ENCODE results near the gene CUX1.

CUX1 gene

GRCh38 chr7:102215256-102215655 lies 397.8 kb downstream of the CUX1 start:
- TF ChIP-seq CTCF (IDR thresholded peaks at IDR 0.05) = no peak

GRCh38 chr7:102215711-102216110 lies 398.3 kb downstream of the CUX1 start:
- no peak for DNase-seq
- Mint-ChIP-seq H3K9me3 (no peaks in the 10 kb centered on the region), H3K36me3 (ENCODE audit: low read depth) (peaks cover 57% of the 10 kb centered on the region), H3K4me3 (no peak overlapping the region), H3K4me1 (peaks cover 16% of the 10 kb centered on the region), H3K27me3 (ENCODE audit: low read depth, poor library complexity) (peaks cover 5% of the 10 kb centered on the region), H3K27ac (no peak overlapping the region)
- TF ChIP-seq CTCF (IDR thresholded peaks at IDR 0.05) = no peak

More at GRCh38 chr7:102215256-102215655, 397.8 kb downstream of the CUX1 start:
- Mint-ChIP-seq H3K4me3 (no peak overlapping the region), H3K4me1 (peaks cover 16% of the 10 kb centered on the region), H3K9me3 (no peaks in the 10 kb centered on the region), H3K27ac (no peak overlapping the region), H3K36me3 (ENCODE audit: low read depth) (peaks cover 61% of the 10 kb centered on the region), H3K27me3 (ENCODE audit: low read depth, poor library complexity) (peaks cover 5% of the 10 kb centered on the region)
- no peak for DNase-seq

GRCh38 chr7:102216573-102217314 lies 399.3 kb downstream of the CUX1 start:
- Mint-ChIP-seq H3K36me3 (ENCODE audit: low read depth) (peaks cover 55% of the 10 kb centered on the region), H3K4me3 (no peak overlapping the region), H3K27ac (peak overlapping the region; percentile 87)

GRCh38 chr7:102220229-102220850 lies 402.9 kb downstream of the CUX1 start:
- H3K36me3 Mint-ChIP-seq (ENCODE audit: low read depth) = peaks cover 40% of the 10 kb centered on the region
- peaks cover 5% of the 10 kb centered on the region for H3K27me3 Mint-ChIP-seq (ENCODE audit: low read depth, poor library complexity)
- no peak for TF ChIP-seq CTCF (IDR thresholded peaks at IDR 0.05)
- H3K9me3 Mint-ChIP-seq = no peaks in the 10 kb centered on the region
- H3K4me3 Mint-ChIP-seq = no peak overlapping the region
- peaks cover 16% of the 10 kb centered on the region for H3K4me1 Mint-ChIP-seq
- DNase-seq = no peak
- H3K27ac Mint-ChIP-seq = no peak overlapping the region

More at GRCh38 chr7:102216573-102217314, 399.3 kb downstream of the CUX1 start:
- peaks cover 5% of the 10 kb centered on the region for H3K27me3 Mint-ChIP-seq (ENCODE audit: low read depth, poor library complexity)
- no peaks in the 10 kb centered on the region for H3K9me3 Mint-ChIP-seq
- no peak for TF ChIP-seq CTCF (IDR thresholded peaks at IDR 0.05)
- no peak for DNase-seq
- H3K4me1 Mint-ChIP-seq = peaks cover 16% of the 10 kb centered on the region

GRCh38 chr7:102220960-102221800 lies 403.8 kb downstream of the CUX1 start:
- Mint-ChIP-seq H3K4me3 (no peak overlapping the region), H3K27me3 (ENCODE audit: low read depth, poor library complexity) (peaks cover 5% of the 10 kb centered on the region), H3K4me1 (peaks cover 16% of the 10 kb centered on the region), H3K9me3 (no peaks in the 10 kb centered on the region), H3K36me3 (ENCODE audit: low read depth) (peaks cover 33% of the 10 kb centered on the region), H3K27ac (no peak overlapping the region)
- no peak for TF ChIP-seq CTCF (IDR thresholded peaks at IDR 0.05)
- DNase-seq = no peak
